Activated CD8-positive, alpha-beta memory T cell treated with anti-CD3 and anti-CD28 coated beads, Interleukin-2, amount 50 U/mL, for 24 hours (primary cell): ENCODE data around the gene BARX2.
"Not testable (repeated sequence)": the region's sequence is repeated elsewhere in the genome, so short reads cannot be mapped to it uniquely, and the experiment has no call there.

ENCODE experiments used
- DNase-seq: peaks from one replicate; pipeline ENCODE4 v3.0.0-alpha.2; 2020; ENCODE audit errors: extremely low read depth

BARX2 gene

GRCh38 chr11:129375751-129376657, at the start of gene BARX2:
Gene BARX2, plus strand, starts transcription at chr11:129375848. Its CDS starts 188 bp downstream, at chr11:129376036.
- DNase-seq: no peak

GRCh38 chr11:129326921-129327320, 48.7 kb upstream of the BARX2 start:
- DNase-seq: no peak

- not testable (repeated sequence) for DNase-seq
Observed at GRCh38 chr11:129327708-129328107, 47.9 kb upstream of the BARX2 start.

GRCh38 chr11:129328756-129329155, 46.9 kb upstream of the BARX2 start:
- no peak for DNase-seq

- no peak for DNase-seq
Observed at GRCh38 chr11:129331217-129331616, 44.4 kb upstream of the BARX2 start.

- peak; percentile 43 for DNase-seq
Observed at GRCh38 chr11:129331871-129332274, 43.8 kb upstream of the BARX2 start.

- DNase-seq: no peak
Observed at GRCh38 chr11:129333873-129334272, 41.8 kb upstream of the BARX2 start.

- not testable (repeated sequence) for DNase-seq
Observed at GRCh38 chr11:129344301-129344940, 31.2 kb upstream of the BARX2 start.

GRCh38 chr11:129346916-129347315, 28.7 kb upstream of the BARX2 start:
- DNase-seq: no peak

- DNase-seq: no peak
Observed at GRCh38 chr11:129348813-129349212, 26.8 kb upstream of the BARX2 start.

GRCh38 chr11:129352676-129353075, 23.0 kb upstream of the BARX2 start:
- no peak for DNase-seq

GRCh38 chr11:129354691-129355090, 21.0 kb upstream of the BARX2 start:
- DNase-seq: no peak

GRCh38 chr11:129359748-129360147, 15.9 kb upstream of the BARX2 start:
- no peak for DNase-seq

- peak; percentile 51 for DNase-seq
Observed at GRCh38 chr11:129364143-129364654, 11.4 kb upstream of the BARX2 start.

GRCh38 chr11:129365816-129366215, 9.8 kb upstream of the BARX2 start:
- no peak for DNase-seq

GRCh38 chr11:129366737-129367597, 8.7 kb upstream of the BARX2 start:
- DNase-seq: no peak

- no peak for DNase-seq
Observed at GRCh38 chr11:129368889-129369672, 6.6 kb upstream of the BARX2 start.

- no peak for DNase-seq
Observed at GRCh38 chr11:129370715-129371114, 4.9 kb upstream of the BARX2 start.

- no peak for DNase-seq
Observed at GRCh38 chr11:129372609-129373488, 2.8 kb upstream of the BARX2 start.

GRCh38 chr11:129373489-129373953, 2.1 kb upstream of the BARX2 start:
- no peak for DNase-seq
